Measurements from ENCODE around the gene ARID5A.

DNA sequence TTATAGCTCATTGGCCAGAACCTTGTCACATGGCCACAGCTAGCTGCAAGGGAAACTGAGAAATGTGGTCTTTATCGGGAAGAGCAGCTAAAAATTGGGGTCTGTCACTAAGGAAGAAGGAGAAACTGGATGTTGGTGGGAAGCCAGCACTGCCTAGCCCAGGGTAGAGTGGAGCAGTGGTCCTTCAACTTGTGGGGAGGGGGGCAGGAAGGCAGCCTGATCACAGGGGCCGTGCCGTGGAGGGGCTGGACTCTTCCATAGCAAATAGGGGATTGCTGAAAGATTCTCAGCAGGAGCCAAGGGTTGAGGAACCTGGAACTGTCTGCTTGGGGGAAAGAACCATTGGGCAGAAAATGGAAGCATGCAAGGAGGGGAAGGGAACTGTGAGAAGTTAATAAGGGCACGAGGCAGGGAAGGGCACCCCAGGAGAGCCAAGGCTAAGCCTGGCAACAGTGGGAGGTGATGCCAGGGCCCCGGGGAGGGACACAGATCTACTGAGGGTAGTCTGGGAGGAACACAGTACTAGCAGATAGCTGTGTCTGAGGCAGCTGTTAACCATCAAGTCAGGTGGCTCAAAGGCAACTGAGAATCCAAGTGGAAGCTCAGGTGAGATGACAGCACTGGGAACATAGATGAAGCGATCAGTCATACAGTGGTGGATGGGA lies 25.5 kb upstream of the ARID5A start:
- TF ChIP-seq, protein P1, sequence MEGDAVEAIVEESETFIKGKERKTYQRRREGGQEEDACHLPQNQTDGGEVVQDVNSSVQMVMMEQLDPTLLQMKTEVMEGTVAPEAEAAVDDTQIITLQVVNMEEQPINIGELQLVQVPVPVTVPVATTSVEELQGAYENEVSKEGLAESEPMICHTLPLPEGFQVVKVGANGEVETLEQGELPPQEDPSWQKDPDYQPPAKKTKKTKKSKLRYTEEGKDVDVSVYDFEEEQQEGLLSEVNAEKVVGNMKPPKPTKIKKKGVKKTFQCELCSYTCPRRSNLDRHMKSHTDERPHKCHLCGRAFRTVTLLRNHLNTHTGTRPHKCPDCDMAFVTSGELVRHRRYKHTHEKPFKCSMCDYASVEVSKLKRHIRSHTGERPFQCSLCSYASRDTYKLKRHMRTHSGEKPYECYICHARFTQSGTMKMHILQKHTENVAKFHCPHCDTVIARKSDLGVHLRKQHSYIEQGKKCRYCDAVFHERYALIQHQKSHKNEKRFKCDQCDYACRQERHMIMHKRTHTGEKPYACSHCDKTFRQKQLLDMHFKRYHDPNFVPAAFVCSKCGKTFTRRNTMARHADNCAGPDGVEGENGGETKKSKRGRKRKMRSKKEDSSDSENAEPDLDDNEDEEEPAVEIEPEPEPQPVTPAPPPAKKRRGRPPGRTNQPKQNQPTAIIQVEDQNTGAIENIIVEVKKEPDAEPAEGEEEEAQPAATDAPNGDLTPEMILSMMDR (IDR thresholded peaks at IDR 0.05; ENCODE audit: insufficient read depth, low read length), result no peak
- TF ChIP-seq POLR2AphosphoS5 (IDR thresholded peaks at IDR 0.05; ENCODE audit: low read depth), result no peak

Data from HL-60 (cell line).